ENCODE measurements around the gene SNX17.

GRCh38 chr2:27416151-27416550 lies 45.7 kb downstream of the SNX17 start:
- TF ChIP-seq CTCF (IDR thresholded peaks at IDR 0.05 in 4 of 5, conservative IDR thresholded peaks at IDR 0.05 in 1 of 5) (no peak), POLR2A (IDR thresholded peaks at IDR 0.05) (no peak)

Measured in gastrocnemius medialis (tissue), 4 donors.